Large intestine (tissue), 3 donors: Measurements from ENCODE around the gene SPTY2D1. TPM values are rescaled to one million over a fixed set of nuclear protein-coding genes. Genes with fewer than 3 reads are reported as not detected.
A peak's percentile ranks its signal among the peaks of the same experiment; 100 is the strongest.

Experiments used
- DNase-seq, 2 donors: peaks; one replicate each; pipeline versions ENCODE4 v3.0.0 to v3.0.0-alpha.2; 2013
- H3K27ac ChIP-seq: one replicate; pipeline ENCODE4 v1.5.1; 2013; ENCODE audit warnings: low read length
- H3K27me3 ChIP-seq: 2 replicates; pipeline ENCODE4 v1.6.1; 2013; ENCODE audit warnings: low read length; ENCODE audit not compliant: control insufficient read depth, insufficient read depth
- H3K36me3 ChIP-seq: 2 replicates; pipeline ENCODE4 v1.6.1; 2013; ENCODE audit warnings: low read length; ENCODE audit not compliant: control insufficient read depth, insufficient read depth
- H3K4me1 ChIP-seq: one replicate; pipeline ENCODE4 v1.6.1; 2013; ENCODE audit warnings: low read length; ENCODE audit not compliant: control insufficient read depth, insufficient read depth
- H3K4me3 ChIP-seq: one replicate; pipeline ENCODE4 v1.5.1; 2013; ENCODE audit warnings: low read length
- H3K9me3 ChIP-seq: one replicate; pipeline ENCODE4 v1.6.1; 2013; ENCODE audit warnings: mild to moderate bottlenecking, low read depth, low read length, moderate library complexity; ENCODE audit not compliant: control insufficient read depth
- WGBS: methylation state at CpG from one replicate; pipeline ENCODE4 v1.1.5; 2013; ENCODE audit warnings: low lambda C conversion rate; ENCODE audit not compliant: insufficient coverage; 5-methylcytosine and 5-hydroxymethylcytosine counted together
- polyA plus RNA-seq: library from polyadenylated mRNA; unstranded; fragments of 120-200 nt; gene quantifications from one replicate; pipeline ENCODE4 v1.2.1, GENCODE V29; 2013

The SPTY2D1 gene
- polyA plus RNA-seq, 1 donor, result 16.5 TPM

- H3K4me1 ChIP-seq, result no peaks in the 10 kb centered on the region
- 100% methylated on average over 1 of the region's 2 CpGs for WGBS
- no peak overlapping the region for H3K27ac ChIP-seq
- no peaks in the 10 kb centered on the region for H3K27me3 ChIP-seq
- no peaks in the 10 kb centered on the region for H3K9me3 ChIP-seq
- H3K36me3 ChIP-seq, result peaks cover 2% of the 10 kb centered on the region
- no peak overlapping the region for H3K4me3 ChIP-seq
- no peak for DNase-seq
Observed at GRCh38 chr11:18623707-18624106, 10.4 kb downstream of the SPTY2D1 start.

GRCh38 chr11:18618342-18619025 lies 15.7 kb downstream of the SPTY2D1 start:
- Histone ChIP-seq H3K4me1 (no peaks in the 10 kb centered on the region), H3K9me3 (no peaks in the 10 kb centered on the region), H3K27ac (no peak overlapping the region), H3K36me3 (peaks cover 24% of the 10 kb centered on the region), H3K27me3 (no peaks in the 10 kb centered on the region), H3K4me3 (no peak overlapping the region)
- 66% methylated on average over 3 of the region's 5 CpGs for WGBS
- DNase-seq, result no peak

GRCh38 chr11:18617688-18618341 lies 16.3 kb downstream of the SPTY2D1 start:
- H3K27ac ChIP-seq, result no peak overlapping the region
- H3K4me1 ChIP-seq, result no peaks in the 10 kb centered on the region
- no peaks in the 10 kb centered on the region for H3K27me3 ChIP-seq
- no peak for DNase-seq
- no peaks in the 10 kb centered on the region for H3K9me3 ChIP-seq
- peaks cover 28% of the 10 kb centered on the region for H3K36me3 ChIP-seq
- 20% methylated on average over 1 of the region's 10 CpGs for WGBS
- H3K4me3 ChIP-seq, result no peak overlapping the region

- no peaks in the 10 kb centered on the region for H3K9me3 ChIP-seq
- peaks cover 41% of the 10 kb centered on the region for H3K36me3 ChIP-seq
- whole genome bisulfite sequencing, result 90% methylated on average over 6 of the region's 11 CpGs
- DNase-seq, result no peak
- no peaks in the 10 kb centered on the region for H3K27me3 ChIP-seq
- no peaks in the 10 kb centered on the region for H3K4me1 ChIP-seq
- H3K4me3 ChIP-seq, result no peak overlapping the region
- no peak overlapping the region for H3K27ac ChIP-seq
Observed at GRCh38 chr11:18615628-18616392, 18.3 kb downstream of the SPTY2D1 start.

- Histone ChIP-seq H3K36me3 (peaks cover 49% of the 10 kb centered on the region), H3K4me3 (no peak overlapping the region), H3K27me3 (no peaks in the 10 kb centered on the region), H3K9me3 (no peaks in the 10 kb centered on the region), H3K27ac (no peak overlapping the region), H3K4me1 (no peaks in the 10 kb centered on the region)
- WGBS, result no CpG with 5 or more reads among the region's 10 CpGs
- DNase-seq, result no peak
Observed at GRCh38 chr11:18614667-18615066, 19.5 kb downstream of the SPTY2D1 start.

GRCh38 chr11:18612394-18612793 lies 21.7 kb downstream of the SPTY2D1 start:
- Histone ChIP-seq H3K27ac (no peak overlapping the region), H3K36me3 (peaks cover 56% of the 10 kb centered on the region), H3K27me3 (no peaks in the 10 kb centered on the region), H3K9me3 (no peaks in the 10 kb centered on the region), H3K4me3 (no peak overlapping the region), H3K4me1 (no peaks in the 10 kb centered on the region)
- WGBS, result 0% methylated on average over 1 of the region's 4 CpGs
- DNase-seq, result no peak

GRCh38 chr11:18611196-18611595 lies 22.9 kb downstream of the SPTY2D1 start:
- H3K4me3 ChIP-seq, result no peak overlapping the region
- no peaks in the 10 kb centered on the region for H3K9me3 ChIP-seq
- H3K36me3 ChIP-seq, result peaks cover 60% of the 10 kb centered on the region
- DNase-seq, result no peak
- WGBS, result 89% methylated on average over 1 of the region's 2 CpGs
- H3K27ac ChIP-seq, result no peak overlapping the region
- H3K27me3 ChIP-seq, result no peaks in the 10 kb centered on the region
- no peaks in the 10 kb centered on the region for H3K4me1 ChIP-seq

- Histone ChIP-seq H3K9me3 (no peaks in the 10 kb centered on the region), H3K4me3 (no peak overlapping the region), H3K4me1 (no peaks in the 10 kb centered on the region), H3K27ac (no peak overlapping the region), H3K27me3 (no peaks in the 10 kb centered on the region), H3K36me3 (peaks cover 36% of the 10 kb centered on the region)
- WGBS, result no CpG with 5 or more reads among the region's 3 CpGs
- DNase-seq, result peak; percentile 60 to 86
Observed at GRCh38 chr11:18608376-18608775, 25.8 kb downstream of the SPTY2D1 start.

GRCh38 chr11:18600915-18601569 lies 33.1 kb downstream of the SPTY2D1 start:
- WGBS, result no CpG with 5 or more reads among the region's 4 CpGs
- Histone ChIP-seq H3K27ac (no peak overlapping the region), H3K36me3 (peaks cover 8% of the 10 kb centered on the region), H3K4me3 (no peak overlapping the region), H3K9me3 (no peaks in the 10 kb centered on the region), H3K27me3 (no peaks in the 10 kb centered on the region), H3K4me1 (no peaks in the 10 kb centered on the region)
- DNase-seq, result no peak

- H3K36me3 ChIP-seq, result peaks cover 15% of the 10 kb centered on the region
- no peaks in the 10 kb centered on the region for H3K4me1 ChIP-seq
- H3K9me3 ChIP-seq, result no peaks in the 10 kb centered on the region
- no peak for DNase-seq
- no peak within 1 kb of the TSS for H3K27ac ChIP-seq
- H3K4me3 ChIP-seq, result no peak within 1 kb of the TSS
- H3K27me3 ChIP-seq, result no peaks in the 10 kb centered on the region
- WGBS, result no CpG with 5 or more reads among the region's 7 CpGs
Observed at GRCh38 chr11:18599739-18600230, 34.4 kb downstream of the SPTY2D1 start, which contains the start of gene MISFA. Gene MISFA, plus strand, starts transcription at chr11:18599789. Its CDS starts 140 bp downstream, at chr11:18599929.
